Loucy (cell line): ENCODE results near the gene OCEL1.

Experiments
- H2AFZ ChIP-seq: fragments of 200-600 bp; sonication (generic); 2 replicates; pipeline ENCODE4 v1.6.0; 2016; ENCODE audit warnings: antibody characterized with exemption, mild to moderate bottlenecking, low read length, moderate library complexity
- H3F3A ChIP-seq: fragments of 200-600 bp; 2 replicates; pipeline ENCODE4 v1.6.0; 2016; ENCODE audit warnings: antibody characterized with exemption, low read depth, mild to moderate bottlenecking
- H3K27me3 ChIP-seq: fragments of 200-600 bp; sonication (generic); 2 replicates; pipeline ENCODE4 v1.6.1; 2014; ENCODE audit warnings: low read length, mild to moderate bottlenecking; ENCODE audit not compliant: insufficient read depth, poor library complexity, severe bottlenecking
- H3K36me3 ChIP-seq: fragments of 200-600 bp; sonication (generic); 2 replicates; pipeline ENCODE4 v1.6.1; 2016; ENCODE audit warnings: low read length; ENCODE audit not compliant: insufficient read depth
- H3K4me1 ChIP-seq: fragments of 200-600 bp; sonication (generic); 2 replicates; pipeline ENCODE4 v1.5.1; 2014; ENCODE audit warnings: low read length, mild to moderate bottlenecking; ENCODE audit not compliant: insufficient read depth, poor library complexity, severe bottlenecking
- H3K4me2 ChIP-seq: fragments of 200-600 bp; sonication (generic); 2 replicates; pipeline ENCODE4 v1.6.0; 2014; ENCODE audit warnings: antibody characterized with exemption, low read length, low read depth, mild to moderate bottlenecking; ENCODE audit not compliant: poor library complexity, severe bottlenecking
- H3K4me3 ChIP-seq: fragments of 200-600 bp; sonication (generic); 2 replicates; pipeline ENCODE4 v1.5.1; 2014; ENCODE audit warnings: low read length, mild to moderate bottlenecking, mixed read lengths; ENCODE audit not compliant: poor library complexity, severe bottlenecking
- H3K79me2 ChIP-seq: fragments of 200-600 bp; sonication (generic); 2 replicates; pipeline ENCODE4 v1.6.1; 2014; ENCODE audit warnings: low read length; ENCODE audit not compliant: insufficient read depth
- H3K9ac ChIP-seq: fragments of 200-600 bp; sonication (generic); 2 replicates; pipeline ENCODE4 v1.6.0; 2014; ENCODE audit warnings: mild to moderate bottlenecking, low read depth, low read length, moderate library complexity; ENCODE audit not compliant: poor library complexity, severe bottlenecking
- H3K9me2 ChIP-seq: fragments of 200-600 bp; sonication (generic); replicated peaks from 2 replicates; pipeline ENCODE4 v1.6.1; 2016; ENCODE audit warnings: low read depth, low read length, mixed read lengths
- H3K9me3 ChIP-seq: fragments of 200-600 bp; sonication (generic); 2 replicates; pipeline ENCODE4 v1.6.1; 2014; ENCODE audit warnings: mild to moderate bottlenecking, antibody characterized with exemption, low read length, low read depth; ENCODE audit not compliant: insufficient read depth
- H4K20me1 ChIP-seq: fragments of 200-600 bp; sonication (generic); 2 replicates; pipeline ENCODE4 v1.6.0; 2014; ENCODE audit warnings: antibody characterized with exemption, low read length, mild to moderate bottlenecking; ENCODE audit not compliant: insufficient read depth, poor library complexity, severe bottlenecking
- CTCF ChIP-seq: fragments of 200-600 bp; sonication (generic); conservative IDR thresholded peaks from 2 replicates; pipeline ENCODE4 v1.5.1; 2014; ENCODE audit warnings: mild to moderate bottlenecking, antibody characterized with exemption, low read length
- EZH2phosphoT487 ChIP-seq: fragments of 200-600 bp; IDR thresholded peaks from 2 replicates; pipeline ENCODE4 v1.6.1; 2018; ENCODE audit warnings: antibody characterized with exemption, mild to moderate bottlenecking, moderate library complexity, borderline replicate concordance

Gene OCEL1

DNA sequence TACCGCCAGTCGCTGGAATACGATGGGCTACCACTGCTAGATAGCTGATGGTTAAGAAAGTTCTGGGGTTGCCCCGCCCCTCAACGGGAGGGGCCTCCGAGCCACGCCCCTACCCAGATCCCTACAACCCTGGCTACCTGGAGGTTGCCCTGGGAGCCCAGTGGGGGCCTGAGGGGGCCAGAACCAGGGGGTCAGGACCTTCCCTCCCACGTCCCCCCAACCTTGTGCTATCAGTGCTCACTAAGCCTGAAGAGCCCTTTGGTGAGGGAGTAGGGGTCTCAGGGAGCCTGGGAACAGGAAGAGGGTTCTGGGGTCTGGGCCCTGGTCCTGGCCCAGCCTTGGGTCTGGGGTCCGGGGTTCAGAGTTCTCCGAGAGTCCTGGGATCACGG, 8.9 kb downstream of the OCEL1 start:
- Histone ChIP-seq H3K27me3 (no peaks in the 10 kb centered on the region), H3K36me3 (peaks cover 11% of the 10 kb centered on the region; the same call in 1 of the 2 replicates), H3F3A (no peaks in the 10 kb centered on the region), H3K4me3 (peak overlapping the region; percentile 79), H3K79me2 (peaks cover 28% of the 10 kb centered on the region), H3K4me2 (peak overlapping the region; percentile 89), H3K4me1 (peaks cover 18% of the 10 kb centered on the region), H3K9ac (peak overlapping the region; percentile 80), H3K9me2 (no peaks in the 10 kb centered on the region), H4K20me1 (peaks cover 7% of the 10 kb centered on the region), H3K9me3 (no peaks in the 10 kb centered on the region), H2AFZ (no peak overlapping the region)
- TF ChIP-seq CTCF (no peak), EZH2phosphoT487 (no peak)

- H3K9me2 ChIP-seq, result no peaks in the 10 kb centered on the region
- H3K79me2 ChIP-seq, result peaks cover 33% of the 10 kb centered on the region
- peak overlapping the region; percentile 79 for H3K4me3 ChIP-seq
- H3K4me1 ChIP-seq, result peaks cover 18% of the 10 kb centered on the region
- TF ChIP-seq CTCF (peak; percentile 54), EZH2phosphoT487 (no peak)
- H3K9ac ChIP-seq, result peak overlapping the region; percentile 80
- H3K27me3 ChIP-seq, result no peaks in the 10 kb centered on the region
- no peaks in the 10 kb centered on the region for H3F3A ChIP-seq
- H3K4me2 ChIP-seq, result peak overlapping the region; percentile 89
- peak overlapping the region; percentile 72; the same call in 1 of the 2 replicates for H2AFZ ChIP-seq
- peaks cover 11% of the 10 kb centered on the region; the same call in 1 of the 2 replicates for H3K36me3 ChIP-seq
- H4K20me1 ChIP-seq, result peaks cover 7% of the 10 kb centered on the region
- H3K9me3 ChIP-seq, result no peaks in the 10 kb centered on the region
Measured at GRCh38 chr19:17235300-17235970, 9.4 kb downstream of the OCEL1 start.

GRCh38 chr19:17235971-17236777, 10.1 kb downstream of the OCEL1 start:
- peak overlapping the region; percentile 72; the same call in 1 of the 2 replicates for H2AFZ ChIP-seq
- H3K9me2 ChIP-seq, result no peaks in the 10 kb centered on the region
- peak overlapping the region; percentile 79 for H3K4me3 ChIP-seq
- H3K4me2 ChIP-seq, result peak overlapping the region; percentile 89
- H3F3A ChIP-seq, result no peaks in the 10 kb centered on the region
- H3K9ac ChIP-seq, result peak overlapping the region; percentile 80
- H4K20me1 ChIP-seq, result peaks cover 7% of the 10 kb centered on the region
- H3K27me3 ChIP-seq, result no peaks in the 10 kb centered on the region
- TF ChIP-seq EZH2phosphoT487 (no peak), CTCF (no peak)
- no peaks in the 10 kb centered on the region for H3K9me3 ChIP-seq
- peaks cover 39% of the 10 kb centered on the region for H3K79me2 ChIP-seq
- H3K36me3 ChIP-seq, result peaks cover 11% of the 10 kb centered on the region; the same call in 1 of the 2 replicates
- H3K4me1 ChIP-seq, result peaks cover 23% of the 10 kb centered on the region
